Hepatocyte (in vitro differentiated cells): Measurements from ENCODE around the gene RGS19. TPM values are rescaled to one million over a fixed set of nuclear protein-coding genes. Genes with fewer than 3 reads are reported as not detected.

ENCODE experiments used
- DNase-seq: peaks from one replicate; pipeline ENCODE4 v3.0.0-alpha.2; 2016; ENCODE audit warnings: low spot score
- H2AFZ ChIP-seq: fragments of 200-600 bp; sonication (generic); 2 replicates; pipeline ENCODE4 v1.6.0; 2016; ENCODE audit warnings: antibody characterized with exemption, mild to moderate bottlenecking
- H3K27ac ChIP-seq: fragments of 200-600 bp; sonication (generic); 2 replicates; pipeline ENCODE4 v1.5.1; 2016; ENCODE audit warnings: mild to moderate bottlenecking
- H3K27me3 ChIP-seq: fragments of 200-600 bp; sonication (generic); 2 replicates; pipeline ENCODE4 v1.6.1; 2016
- H3K36me3 ChIP-seq: fragments of 200-600 bp; sonication (generic); replicated peaks from 2 replicates; pipeline ENCODE4 v1.5.1; 2016; ENCODE audit warnings: low read depth; ENCODE audit not compliant: insufficient read depth
- H3K4me1 ChIP-seq: fragments of 200-600 bp; sonication (generic); 2 replicates; pipeline ENCODE4 v1.5.1; 2016; ENCODE audit warnings: mild to moderate bottlenecking, moderate library complexity; ENCODE audit not compliant: insufficient read depth
- H3K4me2 ChIP-seq: fragments of 200-600 bp; sonication (generic); 2 replicates; pipeline ENCODE4 v1.6.0; 2016
- H3K4me3 ChIP-seq: fragments of 200-600 bp; sonication (generic); 2 replicates; pipeline ENCODE4 v1.5.1; 2016; ENCODE audit warnings: mild to moderate bottlenecking
- H3K79me2 ChIP-seq: fragments of 200-600 bp; sonication (generic); 2 replicates; pipeline ENCODE4 v1.6.0; 2017; ENCODE audit warnings: mild to moderate bottlenecking
- H3K9me2 ChIP-seq: fragments of 200-600 bp; sonication (generic); replicated peaks from 2 replicates; pipeline ENCODE4 v1.6.0; 2017; ENCODE audit warnings: mild to moderate bottlenecking; ENCODE audit not compliant: insufficient read depth
- H3K9me3 ChIP-seq: fragments of 200-600 bp; sonication (generic); 2 replicates; pipeline ENCODE4 v1.5.1; 2016; ENCODE audit warnings: low read depth, mild to moderate bottlenecking
- H4K20me1 ChIP-seq: fragments of 200-600 bp; sonication (generic); 2 replicates; pipeline ENCODE4 v1.6.0; 2016; ENCODE audit warnings: mild to moderate bottlenecking; ENCODE audit not compliant: insufficient read depth, poor library complexity, severe bottlenecking
- CTCF ChIP-seq: fragments of 200-600 bp; sonication (generic); IDR thresholded peaks from 2 replicates; pipeline ENCODE4 v1.5.1; 2016; ENCODE audit warnings: antibody characterized with exemption, mild to moderate bottlenecking; ENCODE audit not compliant: poor library complexity
- EZH2 ChIP-seq: fragments of 200-600 bp; sonication (generic); IDR thresholded peaks from 2 replicates; pipeline ENCODE4 v1.6.1; 2016; ENCODE audit warnings: antibody characterized with exemption, mild to moderate bottlenecking, borderline replicate concordance
- EZH2phosphoT487 ChIP-seq: fragments of 200-600 bp; sonication (generic); IDR thresholded peaks from one replicate; pipeline ENCODE4 v1.6.1; 2018; ENCODE audit warnings: antibody characterized with exemption, mild to moderate bottlenecking, low read depth, moderate library complexity; ENCODE audit not compliant: unreplicated experiment, severe bottlenecking
- WGBS: methylation state at CpG from one replicate; pipeline ENCODE4 v1.1.6; 2016; ENCODE audit warnings: low lambda C conversion rate; ENCODE audit errors: missing lambda C conversion rate; 5-methylcytosine and 5-hydroxymethylcytosine counted together
- polyA plus RNA-seq: library from polyadenylated mRNA; unstranded; fragments of >200 nt; fragmentation: Nextera tagmentation; extraction: Ambion mirVana; gene quantifications from 2 replicates; pipeline ENCODE4 v1.2.1, GENCODE V29; 2016
- total RNA-seq: library from RNA; depleted of rRNA; stranded (reverse); fragments of >200 nt; gene quantifications from 2 replicates; pipeline ENCODE4 v1.2.3, GENCODE V29; 2014

Gene RGS19
- total and polyA plus RNA-seq, 2 experiments from 2014 or later, result 8.8 to 10.9 TPM

DNA sequence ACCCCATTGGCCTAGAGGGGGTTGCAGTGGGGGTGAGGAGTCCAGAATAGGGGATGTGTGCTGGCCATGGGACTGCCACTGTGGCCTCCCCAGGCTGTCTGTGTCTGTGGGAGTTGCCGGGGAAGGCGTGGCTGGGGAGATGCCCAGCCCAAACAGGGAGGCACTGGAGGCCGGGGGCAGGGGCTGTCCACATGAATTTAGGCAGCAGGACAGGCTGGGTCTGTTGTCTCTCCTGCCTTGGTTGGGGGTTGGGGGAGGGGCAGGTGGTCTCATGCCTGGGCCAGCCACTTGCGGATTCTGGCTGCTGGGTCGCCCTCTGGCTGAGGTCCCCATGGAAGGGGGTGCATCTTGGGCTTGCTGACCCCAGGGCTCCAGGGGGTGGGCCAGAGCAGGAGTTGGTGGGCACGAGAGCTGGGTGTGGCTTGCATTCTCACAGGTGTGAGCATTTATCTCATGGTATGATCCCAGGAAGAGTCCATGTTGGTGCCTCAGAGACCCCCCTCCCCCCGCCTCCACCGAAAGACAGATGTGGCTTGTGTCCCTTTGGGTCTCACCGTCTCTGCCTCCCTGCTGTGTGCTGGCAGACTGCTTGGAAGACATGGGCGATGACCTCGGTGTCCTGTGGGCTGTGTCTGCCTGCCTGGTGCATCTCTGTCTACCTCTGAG lies 33.8 kb downstream of the RGS19 start:
- no peak for TF ChIP-seq EZH2
- TF ChIP-seq CTCF, result no peak
- no peak for TF ChIP-seq EZH2phosphoT487
- Histone ChIP-seq H2AFZ (no peak overlapping the region), H3K27me3 (peaks cover 61% of the 10 kb centered on the region), H3K4me1 (peaks cover 25% of the 10 kb centered on the region), H3K36me3 (no peaks in the 10 kb centered on the region), H3K4me2 (no peak overlapping the region), H4K20me1 (no peaks in the 10 kb centered on the region), H3K9me3 (no peaks in the 10 kb centered on the region), H3K79me2 (no peaks in the 10 kb centered on the region), H3K9me2 (no peaks in the 10 kb centered on the region), H3K4me3 (no peak overlapping the region), H3K27ac (no peak overlapping the region)
- WGBS, result 77% methylated on average over 11 of the region's 11 CpGs
- DNase-seq, result no peak

DNA sequence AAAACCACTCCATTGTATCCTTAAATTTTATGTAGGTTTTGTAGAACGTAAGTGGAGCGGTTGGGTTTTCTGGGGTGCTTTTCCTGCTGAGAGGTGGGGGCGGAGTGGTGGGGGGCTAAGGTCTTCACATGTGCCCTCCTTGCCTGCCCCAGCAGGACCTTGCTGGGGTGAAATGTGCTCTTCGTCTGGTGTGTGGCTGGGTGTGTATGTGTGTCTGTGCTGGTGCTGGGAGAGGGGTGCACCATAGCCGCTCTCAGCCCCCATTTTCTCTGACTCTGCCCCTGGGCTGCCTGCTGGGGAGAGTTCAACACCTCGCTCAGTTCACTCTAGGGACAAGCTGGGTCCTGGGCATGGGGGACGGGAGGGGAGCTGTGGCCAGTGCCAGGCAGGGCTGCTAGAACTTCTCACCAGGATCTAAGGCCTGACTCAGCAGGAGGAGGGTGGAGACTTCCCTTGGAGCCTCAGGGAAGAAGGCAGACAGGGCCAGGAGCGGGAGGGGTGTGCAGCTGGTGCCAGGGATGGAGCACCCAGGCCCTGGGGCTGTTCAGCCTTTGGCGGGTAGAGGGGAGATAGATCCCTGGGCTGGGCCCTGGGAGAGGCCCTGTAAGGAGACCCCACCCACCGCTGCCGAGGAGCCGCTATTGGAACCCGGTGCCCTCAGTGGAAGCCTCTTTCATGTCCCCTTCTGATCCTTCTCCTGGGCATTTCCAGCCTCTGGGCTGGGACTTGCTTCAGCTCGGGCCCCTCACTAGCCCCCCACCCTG lies 34.7 kb downstream of the RGS19 start:
- Histone ChIP-seq H3K36me3 (no peaks in the 10 kb centered on the region), H3K9me2 (no peaks in the 10 kb centered on the region), H3K79me2 (no peaks in the 10 kb centered on the region), H3K4me1 (peaks cover 18% of the 10 kb centered on the region), H3K27me3 (peaks cover 60% of the 10 kb centered on the region), H3K4me3 (no peak overlapping the region), H4K20me1 (no peaks in the 10 kb centered on the region), H2AFZ (no peak overlapping the region), H3K27ac (no peak overlapping the region), H3K4me2 (no peak overlapping the region), H3K9me3 (no peaks in the 10 kb centered on the region)
- peak; percentile 56 for DNase-seq
- no peak for TF ChIP-seq EZH2phosphoT487
- no peak for TF ChIP-seq EZH2
- TF ChIP-seq CTCF, result no peak
- 81% methylated on average over 14 of the region's 14 CpGs for WGBS

DNA sequence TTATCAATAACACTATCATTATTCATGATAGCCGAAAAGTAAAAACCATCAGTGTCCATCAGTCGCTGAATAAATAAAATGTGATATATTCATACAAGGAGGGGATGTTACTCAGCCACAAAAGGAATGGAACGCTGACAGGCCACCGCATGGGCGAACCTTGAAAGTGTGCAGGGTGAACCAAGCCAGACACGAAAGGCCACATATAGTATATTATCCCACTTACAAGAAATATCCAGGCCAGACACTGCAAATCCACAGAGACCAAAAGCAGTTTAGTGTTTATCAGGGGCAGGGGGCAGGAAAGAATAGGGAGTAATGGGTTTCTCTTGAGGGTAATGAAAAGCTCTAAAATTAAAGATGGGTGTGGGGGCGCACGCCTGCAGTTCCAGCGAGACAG lies 35.5 kb downstream of the RGS19 start:
- Histone ChIP-seq H3K79me2 (no peaks in the 10 kb centered on the region), H3K27ac (no peak overlapping the region), H3K9me3 (no peaks in the 10 kb centered on the region), H3K4me2 (no peak overlapping the region), H3K36me3 (no peaks in the 10 kb centered on the region), H4K20me1 (no peaks in the 10 kb centered on the region), H3K4me3 (no peak overlapping the region), H3K27me3 (peaks cover 63% of the 10 kb centered on the region), H3K4me1 (peaks cover 25% of the 10 kb centered on the region), H3K9me2 (no peaks in the 10 kb centered on the region), H2AFZ (no peak overlapping the region)
- DNase-seq, result no peak
- TF ChIP-seq EZH2phosphoT487 (no peak), CTCF (no peak), EZH2 (no peak)
- WGBS, result 93% methylated on average over 9 of the region's 9 CpGs
